ENCODE measurements around the gene MMP1.

MMP1 gene

DNA sequence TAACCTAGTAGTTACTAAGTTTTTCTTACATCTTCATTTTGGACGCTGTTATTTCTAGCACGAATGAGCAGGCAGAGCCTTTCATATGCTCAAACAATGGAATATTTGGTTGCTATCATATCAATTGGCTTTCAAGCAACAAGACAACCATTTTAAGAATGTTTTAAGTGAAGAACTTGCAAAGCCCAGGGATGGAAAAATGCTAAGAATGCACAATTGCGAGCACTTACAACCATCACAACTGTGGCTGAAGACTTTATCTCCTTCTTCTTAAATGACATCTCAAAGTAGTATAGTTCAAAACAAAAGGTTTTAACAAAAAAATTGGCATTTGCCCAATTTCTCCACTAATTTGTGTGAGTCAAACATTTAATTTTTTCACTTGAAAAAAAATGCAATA is 8.3 kb upstream of the MMP1 start:
- no peak for DNase-seq (ENCODE audit: low spot score)

DNA sequence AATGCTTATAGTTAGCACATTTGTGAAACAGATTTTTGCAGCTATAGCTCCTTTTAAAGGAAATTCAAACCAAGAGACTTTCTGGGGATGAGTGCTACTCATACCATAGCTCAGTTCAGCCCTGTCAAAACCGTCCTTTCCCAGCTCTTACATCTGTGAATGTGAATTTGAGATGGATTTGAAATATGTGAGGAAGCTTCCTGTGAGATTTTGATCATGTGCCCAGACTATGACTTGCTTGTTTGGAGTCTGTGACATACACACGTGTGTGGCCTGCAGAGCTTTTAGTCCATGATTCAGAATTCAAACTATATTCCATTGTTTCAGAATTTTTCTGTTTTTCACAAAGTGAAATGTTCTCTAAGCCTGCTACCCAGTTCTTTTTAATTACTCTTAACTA is 4.4 kb upstream of the MMP1 start:
- no peak for DNase-seq (ENCODE audit: low spot score)

DNA sequence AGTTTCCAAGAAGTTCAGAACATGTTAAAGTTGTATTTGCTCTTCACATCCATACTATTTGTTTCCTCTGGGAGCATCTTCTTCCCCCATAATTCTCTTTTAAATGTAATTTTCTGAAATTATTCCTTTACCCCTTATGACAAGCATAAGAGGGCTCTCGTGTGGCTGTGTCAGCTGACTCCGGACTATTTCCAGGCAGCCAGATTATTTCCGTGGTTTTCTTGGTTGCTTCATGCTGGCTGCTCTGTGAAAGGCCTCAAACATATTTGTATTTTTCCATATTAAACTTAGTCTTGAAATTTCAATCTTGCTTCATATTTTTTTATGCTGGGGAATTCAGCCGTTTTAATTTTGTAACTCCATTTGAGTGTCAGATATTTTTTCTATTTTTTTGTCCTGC is 2.8 kb upstream of the MMP1 start:
- DNase-seq (ENCODE audit: low spot score), result no peak

DNA sequence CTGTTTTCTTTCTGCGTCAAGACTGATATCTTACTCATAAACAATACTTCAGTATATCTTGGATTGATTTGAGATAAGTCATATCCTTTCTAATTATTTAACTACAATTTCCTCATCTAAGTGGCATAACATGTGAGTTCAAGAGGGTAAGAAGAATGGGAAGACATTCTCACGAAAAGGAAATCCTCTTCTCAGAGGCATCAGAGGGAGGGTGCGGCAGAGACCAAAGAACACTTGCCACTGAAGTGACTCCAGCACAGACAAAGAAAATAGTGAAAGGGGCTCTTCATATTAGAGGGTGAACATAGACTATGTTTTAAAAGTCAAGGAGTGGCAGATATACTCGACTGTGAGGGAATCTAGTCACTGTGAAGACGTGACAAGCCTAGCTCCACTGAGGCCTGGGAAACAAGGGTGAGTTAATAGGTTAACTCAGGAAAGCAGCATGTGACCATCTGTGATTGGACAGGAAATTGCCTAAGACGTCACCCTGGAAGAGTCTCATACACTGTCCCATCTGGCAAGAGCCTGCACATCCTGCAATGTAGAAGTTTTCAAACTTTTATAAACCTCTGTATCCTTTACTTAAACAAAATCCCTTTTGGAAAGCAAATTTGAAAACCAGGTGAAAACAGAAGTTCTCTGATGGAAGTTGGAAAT is 1.9 kb upstream of the MMP1 start:
- no peak for DNase-seq (ENCODE audit: low spot score)

DNA sequence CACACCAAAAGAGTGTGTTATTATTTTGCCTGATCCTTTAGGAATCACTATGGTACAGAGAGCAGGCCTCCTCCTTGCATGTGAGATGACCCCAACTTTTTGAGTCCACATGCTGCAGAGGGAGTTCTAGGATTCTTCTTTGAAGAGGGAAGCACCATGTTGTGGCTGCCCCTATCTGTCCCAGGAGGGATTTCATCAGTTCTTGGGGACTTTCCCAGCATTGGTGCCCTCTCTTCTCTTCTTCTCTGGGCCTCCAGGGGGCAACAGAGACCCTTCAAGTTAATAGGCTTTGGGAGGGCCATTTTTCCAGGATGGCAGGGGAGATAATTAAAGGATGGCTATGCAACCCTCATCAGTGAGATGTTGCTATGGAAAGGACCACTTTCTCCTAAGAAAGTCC is 3.6 kb downstream of the MMP1 start:
- no peak for DNase-seq (ENCODE audit: low spot score)

DNA sequence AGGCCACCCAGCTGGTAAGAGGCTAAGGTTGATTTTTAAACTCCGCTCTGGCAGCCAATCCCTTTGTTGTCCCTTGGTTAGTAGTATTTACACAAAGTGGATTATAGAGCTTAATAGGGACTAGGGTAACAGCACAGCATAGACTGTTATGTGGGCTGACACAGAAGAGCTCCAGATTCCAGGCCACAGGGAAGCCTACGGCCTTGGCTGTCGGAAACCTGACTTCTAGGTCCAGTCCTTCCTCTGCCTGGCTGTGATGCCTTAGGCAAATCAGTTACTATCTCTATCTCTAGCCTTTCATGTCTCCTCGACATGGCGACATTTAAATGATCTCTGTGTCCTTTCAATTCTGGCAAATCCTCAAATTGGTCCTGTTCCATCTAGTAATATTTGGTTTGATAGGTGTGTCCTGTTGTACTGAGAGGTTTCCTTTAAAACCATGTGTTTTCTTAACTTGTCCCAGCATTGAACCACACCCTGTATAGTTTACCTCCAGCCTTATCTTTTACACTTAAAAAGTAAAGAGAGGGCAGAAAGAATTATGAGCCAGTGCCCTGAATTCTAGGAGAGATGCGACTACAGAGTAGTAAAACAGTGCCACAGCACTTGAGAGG is 4.2 kb downstream of the MMP1 start:
- DNase-seq (ENCODE audit: low spot score), result no peak

DNA sequence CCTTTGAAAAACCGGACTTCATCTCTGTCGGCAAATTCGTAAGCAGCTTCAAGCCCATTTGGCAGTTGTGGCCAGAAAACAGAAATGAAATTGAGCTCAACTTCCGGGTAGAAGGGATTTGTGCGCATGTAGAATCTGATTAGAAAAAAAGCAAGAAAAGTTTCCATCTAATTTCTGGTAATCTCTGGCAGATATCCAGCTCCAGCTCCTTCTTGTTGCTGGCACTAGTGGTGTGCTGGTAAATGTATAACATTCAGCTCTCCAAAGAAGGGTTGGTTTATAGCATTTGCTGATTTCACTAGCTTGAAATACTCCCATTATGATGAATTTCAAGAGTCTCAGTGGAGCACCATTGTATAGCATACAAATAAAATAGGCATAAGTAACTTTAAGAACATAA is 5.4 kb downstream of the MMP1 start:
- DNase-seq (ENCODE audit: low spot score), result no peak

DNA sequence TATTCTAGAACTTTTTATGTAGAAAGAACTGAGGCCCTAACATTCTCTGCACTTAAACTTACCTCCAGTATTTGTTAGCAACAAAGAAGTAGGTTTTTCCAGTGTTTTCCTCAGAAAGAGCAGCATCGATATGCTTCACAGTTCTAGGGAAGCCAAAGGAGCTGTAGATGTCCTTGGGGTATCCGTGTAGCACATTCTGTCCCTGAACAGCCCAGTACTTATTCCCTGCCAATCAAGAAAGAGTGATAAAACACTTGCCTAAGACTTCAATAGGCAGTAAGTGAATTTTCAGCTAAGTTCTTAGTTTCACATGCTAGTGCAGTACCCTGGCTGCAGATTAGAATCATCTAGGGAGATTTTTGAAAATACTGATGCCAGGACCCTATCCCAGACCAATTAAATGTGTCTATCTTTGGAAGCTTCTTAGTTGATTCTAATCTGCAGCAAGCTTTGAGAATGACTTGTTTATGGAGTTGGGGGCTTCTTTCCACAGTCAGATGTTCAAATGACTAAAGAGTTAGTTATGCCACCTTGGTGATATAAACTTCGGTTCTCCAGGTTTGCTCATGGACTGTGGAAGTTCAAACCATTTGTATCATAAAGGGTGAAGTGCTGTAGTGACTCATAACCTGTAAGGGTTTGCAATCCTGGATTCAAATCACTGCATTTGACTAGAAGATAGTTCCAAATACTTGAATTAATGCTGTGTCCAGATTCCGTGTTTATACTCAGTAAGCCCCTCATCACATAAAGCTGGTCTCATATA is 6.5 kb downstream of the MMP1 start:
- no peak for DNase-seq (ENCODE audit: low spot score)

DNA sequence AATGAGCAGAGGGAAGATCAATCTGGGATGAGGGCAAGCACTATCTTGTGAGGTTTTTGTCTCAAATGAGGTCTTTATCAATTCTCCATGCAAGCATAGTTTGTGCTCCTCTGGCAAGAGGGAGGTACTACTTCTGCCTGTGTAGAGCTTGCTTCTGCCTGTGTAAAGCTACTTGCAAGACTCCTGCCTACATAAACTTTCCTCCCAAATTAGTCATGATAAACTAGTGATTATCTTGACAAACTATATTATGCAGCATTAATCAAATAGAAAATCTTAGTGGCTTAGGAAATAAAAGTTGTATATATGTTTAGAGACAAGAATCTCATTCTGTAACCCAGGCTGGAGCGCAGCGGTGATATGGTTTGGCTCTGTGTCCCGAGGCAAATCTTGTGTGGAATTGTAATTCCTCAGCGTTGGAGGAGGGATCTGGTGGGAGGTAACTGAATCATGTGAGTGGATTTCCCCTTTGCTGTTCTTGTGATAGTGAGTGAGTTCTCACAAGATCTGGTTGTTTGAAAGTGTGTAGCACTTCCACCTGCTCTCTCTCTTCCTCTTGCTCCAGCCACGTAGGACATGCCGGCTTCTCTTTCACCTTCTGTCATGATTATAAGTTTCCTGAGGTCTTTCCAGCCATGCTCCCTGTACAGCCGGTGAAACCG is 9.5 kb downstream of the MMP1 start:
- DNase-seq (ENCODE audit: low spot score), result no peak

DNA sequence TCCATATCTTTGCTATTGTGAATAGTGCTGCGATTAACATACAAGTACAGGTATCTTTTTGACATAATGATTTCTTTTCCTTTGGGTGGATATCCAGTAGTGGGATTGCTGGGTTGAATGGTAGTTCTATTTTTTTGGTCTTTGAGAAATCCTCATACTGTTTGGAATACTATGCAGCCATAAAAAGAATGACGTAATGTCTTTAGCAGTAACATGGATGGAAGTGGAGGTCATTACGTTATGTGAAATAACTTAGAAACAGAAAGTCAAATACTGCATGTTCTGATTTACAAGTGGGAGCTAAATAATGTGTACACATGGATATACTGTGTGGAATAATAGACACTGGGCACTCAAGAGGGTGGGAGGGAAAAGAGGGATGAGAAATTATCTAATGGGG is 13.6 kb downstream of the MMP1 start:
- no peak for DNase-seq (ENCODE audit: low spot score)

DNA sequence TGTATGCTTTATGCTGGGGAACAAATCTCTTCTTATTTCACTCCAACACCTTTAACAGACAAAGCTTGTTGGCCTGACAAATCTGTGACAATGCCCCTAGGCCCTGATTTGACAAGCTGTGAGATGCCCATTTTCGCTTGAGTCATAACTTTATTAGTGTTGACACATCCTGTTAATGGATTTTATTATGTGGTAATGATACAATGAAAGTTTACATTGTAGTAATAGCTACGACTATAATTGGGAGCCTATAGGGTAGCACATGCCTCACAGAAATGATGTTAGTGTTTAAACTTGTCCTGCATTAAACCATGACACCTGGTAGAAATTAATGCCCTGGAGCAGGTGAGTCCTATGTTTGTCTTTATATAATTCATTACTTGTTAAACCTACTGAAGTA is 14.2 kb downstream of the MMP1 start:
- DNase-seq (ENCODE audit: low spot score), result no peak

DNA sequence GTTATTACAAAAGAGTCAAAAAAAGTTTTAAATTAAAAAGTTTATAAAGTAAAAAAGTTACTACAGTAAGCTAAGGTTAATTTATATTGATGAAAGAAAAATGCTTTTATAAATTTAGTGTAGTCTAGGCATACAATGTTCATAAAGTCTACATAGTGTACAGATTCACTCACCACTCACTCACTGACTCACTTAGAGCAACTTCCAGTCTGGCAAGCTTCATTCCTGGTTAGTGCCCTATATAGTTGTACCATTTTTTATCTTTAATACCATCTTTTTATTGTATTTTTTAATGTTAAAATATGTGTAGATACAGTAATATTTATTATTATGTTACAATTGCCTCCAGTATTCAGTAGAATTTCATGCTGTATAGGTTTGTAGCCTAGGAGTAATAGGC is 14.9 kb downstream of the MMP1 start:
- DNase-seq (ENCODE audit: low spot score), result no peak

DNA sequence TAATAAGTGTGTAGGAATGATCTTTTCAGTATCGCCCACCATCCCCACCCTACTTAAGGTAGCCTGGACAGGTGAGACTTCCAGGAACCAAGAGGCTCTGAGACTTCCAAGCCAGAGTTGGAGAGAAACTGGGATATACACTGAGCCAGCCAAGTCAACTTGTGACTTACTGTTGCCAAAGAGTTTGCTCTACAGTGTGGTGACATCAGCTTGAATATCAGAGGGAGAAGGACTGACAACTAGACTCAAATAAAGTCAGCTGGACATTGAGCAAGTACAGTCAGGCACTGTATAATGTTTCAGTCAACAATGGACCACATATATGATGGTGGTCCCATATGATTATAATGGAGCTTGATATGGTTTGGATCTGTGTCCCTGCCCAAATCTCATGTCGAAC is 16.3 kb downstream of the MMP1 start:
- no peak for DNase-seq (ENCODE audit: low spot score)

DNA sequence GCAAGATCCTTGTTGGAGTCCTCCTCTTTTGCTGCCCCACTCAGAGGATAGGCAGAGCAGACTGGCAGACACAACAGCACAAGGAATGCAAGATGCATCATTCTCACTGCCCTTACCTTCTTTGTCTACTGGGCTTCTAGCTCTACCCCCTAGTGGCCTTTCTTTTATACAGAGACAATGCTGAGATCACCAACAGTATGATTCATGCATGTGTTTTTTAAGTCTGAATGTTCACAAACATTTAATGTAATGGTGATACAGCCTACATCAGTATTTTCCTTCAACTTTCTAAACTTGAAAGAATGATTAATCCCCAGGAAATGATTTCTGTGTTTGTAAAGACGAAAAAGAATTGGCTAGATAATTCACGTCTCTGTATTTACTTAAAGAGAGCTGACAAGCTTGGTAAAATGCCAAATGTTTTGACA is 17.5 kb downstream of the MMP1 start, which contains the start of gene MMP10:
TSS of gene MMP10 (minus strand) at position 138 of the 428 bp plus-strand sequence. CDS start at position 101, 37 bp downstream.
- no peak for DNase-seq (ENCODE audit: low spot score)

DNA sequence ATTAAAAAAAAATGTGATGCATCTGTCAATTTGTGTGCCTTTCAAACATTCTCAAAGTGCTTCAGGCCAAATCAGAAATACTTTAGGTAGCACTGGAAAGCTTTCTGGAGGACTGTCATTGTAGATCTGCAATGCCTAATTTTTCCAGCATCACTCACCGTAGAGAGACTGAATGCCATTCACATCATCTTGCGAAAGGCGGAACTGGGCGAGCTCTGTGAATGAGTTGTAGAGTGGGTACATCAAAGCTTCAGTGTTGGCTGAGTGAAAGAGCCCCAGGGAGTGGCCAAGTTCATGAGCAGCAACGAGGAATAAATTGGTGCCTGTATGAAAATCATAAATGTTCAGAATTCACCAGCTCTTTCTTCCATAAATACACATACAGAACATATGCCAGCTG is 21.5 kb downstream of the MMP1 start:
- no peak for DNase-seq (ENCODE audit: low spot score)

DNA sequence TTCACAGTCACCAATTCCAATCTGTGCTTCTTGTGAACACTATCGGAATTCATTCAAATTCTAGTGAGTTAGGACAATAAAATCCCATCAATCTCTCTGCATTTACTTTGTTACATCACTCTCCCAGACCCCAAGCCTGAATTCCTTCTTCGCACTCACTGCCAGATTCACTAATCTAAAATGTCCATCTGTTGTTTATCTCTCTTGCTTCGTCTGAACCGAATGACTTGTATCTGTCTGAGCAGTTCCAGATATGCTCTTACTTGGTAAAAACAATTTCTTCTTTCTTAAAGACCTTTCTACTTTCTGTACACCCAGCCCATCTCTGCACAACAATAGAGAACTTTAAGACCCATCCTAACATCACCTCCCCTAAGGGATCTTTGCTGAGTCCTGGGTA is 24.6 kb downstream of the MMP1 start:
- no peak for DNase-seq (ENCODE audit: low spot score)

DNA sequence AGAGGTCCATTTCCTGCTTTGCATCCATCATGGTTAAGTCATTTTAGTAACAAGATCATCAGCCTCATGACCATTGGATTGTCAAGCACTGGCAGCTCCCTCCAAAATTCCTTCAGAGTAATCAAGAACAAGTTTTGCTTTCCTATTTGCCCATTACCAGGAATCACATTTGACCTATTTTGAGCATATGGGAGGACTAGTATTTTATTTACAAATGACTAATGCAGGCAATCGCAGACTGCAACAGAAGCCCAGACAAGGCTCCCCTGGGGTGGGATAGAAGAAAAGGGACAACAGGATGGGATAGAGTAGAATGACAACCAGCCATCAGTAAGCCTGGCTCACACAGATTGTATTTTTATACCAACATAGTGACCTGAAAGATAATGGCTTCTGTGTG is 26.6 kb downstream of the MMP1 start:
- DNase-seq (ENCODE audit: low spot score), result no peak

DNA sequence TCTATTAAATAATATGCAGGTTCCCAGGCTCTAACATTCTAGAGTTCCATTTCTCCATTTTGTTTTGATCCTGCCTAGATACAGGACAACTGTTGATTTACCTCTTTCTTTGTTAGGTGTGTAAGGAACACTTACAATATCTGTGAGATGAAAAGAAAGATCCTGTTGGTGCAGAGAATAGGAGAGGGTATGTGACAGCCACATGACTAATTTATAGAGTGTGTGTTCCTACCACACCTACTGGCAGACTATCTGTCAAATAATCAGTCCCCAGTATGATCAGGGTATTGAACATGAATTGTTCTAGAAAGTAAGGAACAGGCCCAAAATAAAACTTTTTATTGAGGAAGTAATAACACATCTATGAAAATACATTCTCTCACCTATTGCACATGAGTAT is 27.8 kb downstream of the MMP1 start:
- no peak for DNase-seq (ENCODE audit: low spot score)

DNA sequence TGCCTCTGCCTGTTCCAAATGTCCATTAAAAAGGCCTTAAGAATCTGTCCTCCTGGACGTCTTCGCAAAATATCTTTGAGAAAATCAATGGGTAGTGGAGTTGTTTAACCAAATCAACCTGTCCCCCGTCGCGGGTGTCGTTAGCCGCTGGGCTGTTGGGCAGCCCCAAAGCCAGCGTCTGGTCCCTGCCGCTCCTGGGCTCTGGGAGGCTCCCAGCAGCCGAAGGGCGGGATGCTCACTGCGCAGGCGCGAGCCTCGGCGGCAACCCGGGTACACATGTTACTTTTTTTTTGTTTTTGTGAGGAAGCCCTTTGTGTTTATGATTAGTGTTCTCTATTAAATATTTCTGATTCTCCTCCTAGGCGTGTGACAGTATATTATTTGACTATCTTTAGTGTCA is 30.2 kb downstream of the MMP1 start:
- DNase-seq (ENCODE audit: low spot score), result no peak

DNA sequence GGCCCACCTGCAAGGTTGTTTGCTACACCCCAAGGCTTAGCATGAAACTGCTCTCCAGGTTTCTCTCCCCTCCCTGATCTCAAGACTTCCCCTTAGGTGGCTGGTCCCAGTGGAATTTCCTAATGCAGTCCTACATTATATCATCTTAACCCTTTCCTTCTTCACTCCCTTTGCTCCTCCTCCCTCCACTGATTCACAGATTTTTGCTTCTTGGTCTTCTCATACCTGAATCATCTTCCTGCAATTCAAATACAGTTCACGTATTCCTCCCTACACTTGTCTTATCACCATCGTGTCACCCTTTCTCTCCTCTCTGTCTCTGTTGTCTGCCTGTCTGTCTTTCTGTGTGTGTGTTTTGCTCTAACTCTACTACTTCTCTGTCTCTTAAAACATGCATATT is 34.5 kb downstream of the MMP1 start:
- no peak for DNase-seq (ENCODE audit: low spot score)

DNA sequence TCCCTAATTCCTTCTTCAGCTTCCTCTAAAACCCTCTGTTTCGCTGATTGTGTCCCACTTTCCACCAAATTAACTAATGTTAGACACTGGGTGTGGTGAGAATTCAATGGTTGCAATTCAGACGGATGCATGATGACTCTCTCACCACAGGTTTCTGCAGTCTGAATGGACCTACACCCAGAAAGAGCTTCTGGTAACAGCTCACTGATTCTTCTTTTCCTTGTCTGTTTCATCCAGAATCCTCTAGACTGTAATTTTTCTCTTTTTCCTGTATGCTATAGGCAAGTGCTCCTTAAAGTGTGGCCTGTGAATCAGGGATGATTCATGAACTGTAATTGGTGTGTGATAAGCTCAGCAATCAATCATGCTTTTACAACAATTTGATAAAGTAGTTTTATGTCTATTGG is 35.6 kb downstream of the MMP1 start:
- no peak for DNase-seq (ENCODE audit: low spot score)

DNA sequence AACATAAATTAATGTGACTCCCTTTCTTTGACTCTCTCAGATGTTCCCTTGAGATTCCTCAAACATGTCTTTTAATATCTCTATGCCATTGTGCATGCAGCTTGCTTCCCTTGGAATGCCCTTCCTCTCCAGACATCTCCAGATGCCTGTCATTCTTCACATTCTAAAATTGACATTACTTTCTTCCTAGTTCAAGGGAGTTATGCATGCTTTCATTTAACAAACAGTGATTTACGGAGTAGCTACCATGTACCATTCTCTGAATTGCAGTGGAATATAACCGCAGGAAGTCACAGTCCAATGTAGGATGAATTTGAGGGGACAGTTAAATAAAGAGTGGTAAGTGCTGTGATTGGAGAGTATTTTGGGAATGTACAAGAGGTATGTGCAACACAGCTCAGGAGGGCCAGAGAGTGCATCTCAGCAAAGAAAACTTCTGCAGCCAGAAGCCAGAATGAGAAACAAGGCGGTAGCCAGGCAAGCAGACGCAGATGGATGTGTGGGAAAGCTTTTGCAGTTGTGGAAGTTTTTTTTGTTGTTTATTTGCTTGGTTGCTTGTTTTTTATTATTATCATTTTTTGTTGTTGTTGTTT is 36.2 kb downstream of the MMP1 start:
- DNase-seq (ENCODE audit: low spot score), result no peak
